Stimulated activated CD4-positive, alpha-beta T cell treated with anti-CD3 and anti-CD28 coated beads, TNF-alpha, amount 100 ng/mL, for 1 hour (primary cell): ENCODE measurements around the gene OR4D1.
"Not testable (repeated sequence)": the region's sequence is repeated elsewhere in the genome, so short reads cannot be mapped to it uniquely, and the experiment has no call there.

Source experiments
- DNase-seq, 3 donors: peaks; one replicate each; pipeline ENCODE4 v3.0.0-alpha.2; 2020; ENCODE audit warnings: low read depth in 3 of 3, low spot score in 1 of 3

The OR4D1 gene

GRCh38 chr17:58147930-58148434 is at the start of gene OR4D1:
Gene OR4D1 (plus strand): TSS chr17:58148384. CDS start chr17:58155154, 6,770 bp downstream.
- no peak for DNase-seq

- DNase-seq = no peak
These were observed 47.7 kb upstream of the OR4D1 start for GRCh38 chr17:58100506-58100905.

GRCh38 chr17:58101898-58102297 is 46.3 kb upstream of the OR4D1 start:
- DNase-seq = not testable (repeated sequence)

- no peak for DNase-seq
These were observed 43.1 kb upstream of the OR4D1 start for GRCh38 chr17:58105093-58105492.

- DNase-seq = no peak
These were observed 40.9 kb upstream of the OR4D1 start for GRCh38 chr17:58107306-58107705.

GRCh38 chr17:58109197-58109596 is 39.0 kb upstream of the OR4D1 start:
- no peak for DNase-seq

- DNase-seq = no peak
These were observed 38.2 kb upstream of the OR4D1 start for GRCh38 chr17:58110012-58110411.

- DNase-seq = no peak
These were observed 36.5 kb upstream of the OR4D1 start for GRCh38 chr17:58111676-58112075.

GRCh38 chr17:58112970-58113631 is 35.1 kb upstream of the OR4D1 start:
- DNase-seq = peak; percentile 54 to 85 (median 73)

- DNase-seq = no peak
These were observed 34.2 kb upstream of the OR4D1 start for GRCh38 chr17:58113947-58114346.

- no peak for DNase-seq
These were observed 30.8 kb upstream of the OR4D1 start for GRCh38 chr17:58117382-58117781.

GRCh38 chr17:58119491-58119890 is 28.7 kb upstream of the OR4D1 start:
- no peak for DNase-seq

GRCh38 chr17:58120195-58120822 is 27.9 kb upstream of the OR4D1 start:
- no peak for DNase-seq

- no peak for DNase-seq
These were observed 26.3 kb upstream of the OR4D1 start for GRCh38 chr17:58121925-58122324.

- DNase-seq = no peak
These were observed 20.3 kb upstream of the OR4D1 start for GRCh38 chr17:58127846-58128245.

GRCh38 chr17:58132697-58133096 is 15.5 kb upstream of the OR4D1 start:
- DNase-seq = not testable (repeated sequence)

GRCh38 chr17:58136669-58137279 is 11.4 kb upstream of the OR4D1 start:
- DNase-seq = no peak

GRCh38 chr17:58141505-58141904 is 6.7 kb upstream of the OR4D1 start:
- DNase-seq = no peak

GRCh38 chr17:58143335-58143734 is 4.8 kb upstream of the OR4D1 start:
- DNase-seq = not testable (repeated sequence)

- DNase-seq = no peak
These were observed 3.4 kb upstream of the OR4D1 start for GRCh38 chr17:58144801-58145200.

- no peak for DNase-seq
These were observed 425 bp downstream of the OR4D1 start for GRCh38 chr17:58148609-58149008.

GRCh38 chr17:58150394-58150793 is 2.2 kb downstream of the OR4D1 start:
- DNase-seq = no peak
